ENCODE results near the gene MAGEB17.

DNA sequence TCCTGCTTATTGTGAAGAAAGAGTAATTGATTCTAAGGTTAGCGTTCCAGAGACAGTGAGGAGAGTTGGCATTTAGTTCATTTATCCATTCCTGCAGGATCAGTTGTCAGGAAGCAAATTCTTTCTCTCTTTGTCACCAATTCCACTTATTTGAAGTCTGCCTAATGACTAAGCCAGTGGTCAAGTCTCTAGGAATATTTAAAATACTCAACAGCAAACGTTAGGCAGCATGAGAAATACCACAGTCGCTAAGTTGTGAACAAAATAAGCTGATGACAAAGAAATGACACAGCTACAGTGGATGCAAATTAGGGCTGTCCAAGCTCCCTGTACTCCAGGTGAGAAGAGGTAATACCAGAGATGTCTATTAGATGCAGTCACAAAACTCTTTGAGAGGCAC is 6.6 kb upstream of the MAGEB17 start:
- TF ChIP-seq, protein P1, sequence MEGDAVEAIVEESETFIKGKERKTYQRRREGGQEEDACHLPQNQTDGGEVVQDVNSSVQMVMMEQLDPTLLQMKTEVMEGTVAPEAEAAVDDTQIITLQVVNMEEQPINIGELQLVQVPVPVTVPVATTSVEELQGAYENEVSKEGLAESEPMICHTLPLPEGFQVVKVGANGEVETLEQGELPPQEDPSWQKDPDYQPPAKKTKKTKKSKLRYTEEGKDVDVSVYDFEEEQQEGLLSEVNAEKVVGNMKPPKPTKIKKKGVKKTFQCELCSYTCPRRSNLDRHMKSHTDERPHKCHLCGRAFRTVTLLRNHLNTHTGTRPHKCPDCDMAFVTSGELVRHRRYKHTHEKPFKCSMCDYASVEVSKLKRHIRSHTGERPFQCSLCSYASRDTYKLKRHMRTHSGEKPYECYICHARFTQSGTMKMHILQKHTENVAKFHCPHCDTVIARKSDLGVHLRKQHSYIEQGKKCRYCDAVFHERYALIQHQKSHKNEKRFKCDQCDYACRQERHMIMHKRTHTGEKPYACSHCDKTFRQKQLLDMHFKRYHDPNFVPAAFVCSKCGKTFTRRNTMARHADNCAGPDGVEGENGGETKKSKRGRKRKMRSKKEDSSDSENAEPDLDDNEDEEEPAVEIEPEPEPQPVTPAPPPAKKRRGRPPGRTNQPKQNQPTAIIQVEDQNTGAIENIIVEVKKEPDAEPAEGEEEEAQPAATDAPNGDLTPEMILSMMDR (IDR thresholded peaks at IDR 0.05), result no peak
- TF ChIP-seq POLR2AphosphoS5 (IDR thresholded peaks at IDR 0.05), result no peak
- no peak for TF ChIP-seq EP300 (IDR thresholded peaks at IDR 0.05)
- no peak for TF ChIP-seq POLR2A (IDR thresholded peaks at IDR 0.05)
